AG08395 (cell line): ENCODE results near the gene RFC5.
A peak's percentile ranks its signal among the peaks of the same experiment; 100 is the strongest.
"Not testable (repeated sequence)": the region's sequence is repeated elsewhere in the genome, so short reads cannot be mapped to it uniquely, and the experiment has no call there.

Experiments used
- DNase-seq: peaks from one replicate; pipeline ENCODE4 v3.0.0; 2012; ENCODE audit warnings: mixed read lengths, low spot score

RFC5 gene

DNA sequence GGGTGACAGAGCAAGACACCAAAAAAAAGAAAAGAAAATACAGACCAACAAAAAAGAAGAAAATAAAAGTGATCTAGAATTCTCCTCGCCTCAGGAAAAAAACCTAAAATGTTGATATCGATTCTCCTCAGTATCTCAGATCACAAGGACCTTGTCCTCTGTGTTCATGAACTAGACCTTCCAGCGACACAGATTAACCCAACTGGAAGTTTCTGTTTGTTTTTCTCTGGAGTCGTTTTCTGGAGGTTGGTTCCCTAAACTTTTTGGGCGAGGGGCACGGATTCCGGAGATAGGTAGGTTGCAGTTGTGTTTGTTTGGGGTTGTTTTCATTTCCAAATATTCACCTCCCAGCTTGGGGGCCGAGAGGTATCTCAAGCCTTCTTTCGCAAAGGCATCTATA is 559 bp upstream of the RFC5 start:
- DNase-seq: peak; percentile 6

DNA sequence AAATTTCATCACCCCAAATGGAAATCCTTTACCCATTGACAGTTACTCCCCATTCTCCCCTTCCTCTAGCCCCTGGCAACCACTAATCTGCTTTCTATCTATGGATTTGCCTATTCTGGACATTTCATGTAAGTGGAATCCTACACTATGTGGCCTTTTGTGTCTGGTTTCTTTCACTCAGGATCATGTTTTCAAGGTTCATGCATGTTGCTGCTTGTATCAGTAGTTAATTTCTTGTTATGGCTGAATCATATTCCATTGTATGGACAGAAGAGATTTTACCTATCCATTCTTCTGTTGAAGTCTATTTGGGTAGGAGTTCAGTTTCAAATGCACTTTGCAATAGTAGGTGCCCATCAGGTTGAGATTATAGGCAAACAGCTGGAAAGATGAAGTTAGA is 1.4 kb downstream of the RFC5 start:
- DNase-seq: no peak

DNA sequence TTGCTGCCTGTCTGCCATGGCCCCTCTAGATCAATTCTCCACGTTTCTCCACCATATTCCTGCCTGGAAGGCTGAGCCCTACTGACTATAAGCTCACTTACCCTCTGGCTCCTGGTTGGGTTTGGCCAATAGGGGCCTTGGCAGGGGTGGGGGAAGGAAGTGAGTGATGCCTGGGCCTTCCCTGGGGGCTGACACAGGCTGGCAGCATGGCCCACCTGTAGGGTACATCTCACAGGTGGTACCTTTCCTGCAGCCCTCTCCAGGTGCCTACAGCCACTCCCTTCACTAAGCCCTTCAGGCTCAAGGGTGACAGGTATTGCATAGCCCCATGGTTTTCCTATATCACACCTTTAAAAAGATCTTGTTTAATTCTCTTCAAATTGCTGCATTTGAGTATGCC is 3.5 kb downstream of the RFC5 start:
- no peak for DNase-seq

GRCh38 chr12:118022097-118022727 is 5.7 kb downstream of the RFC5 start:
- DNase-seq: not testable (repeated sequence)

- no peak for DNase-seq
Observed at GRCh38 chr12:118022728-118023109, 6.2 kb downstream of the RFC5 start.

GRCh38 chr12:118023301-118023860 is 6.9 kb downstream of the RFC5 start:
- no peak for DNase-seq

DNA sequence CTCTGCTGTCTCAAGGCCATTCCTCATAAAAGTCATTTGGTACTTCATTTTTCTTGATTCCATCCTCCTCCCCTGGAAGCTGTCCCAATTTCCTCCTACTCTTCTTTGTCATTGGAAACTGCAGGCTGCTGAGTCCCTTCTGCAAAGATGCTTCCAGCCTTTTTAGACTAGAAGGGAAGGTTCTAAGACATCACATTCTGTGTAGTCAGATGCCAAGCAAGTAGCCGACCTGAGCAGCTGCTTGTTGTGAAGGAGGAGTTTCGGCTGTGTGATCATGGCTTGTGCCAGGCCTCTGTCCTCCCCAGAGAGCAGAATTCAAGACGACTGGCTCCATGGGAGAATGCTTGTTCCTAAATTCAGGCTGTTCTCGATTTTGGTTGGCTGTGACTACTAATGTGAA is 8.7 kb downstream of the RFC5 start:
- DNase-seq: no peak

DNA sequence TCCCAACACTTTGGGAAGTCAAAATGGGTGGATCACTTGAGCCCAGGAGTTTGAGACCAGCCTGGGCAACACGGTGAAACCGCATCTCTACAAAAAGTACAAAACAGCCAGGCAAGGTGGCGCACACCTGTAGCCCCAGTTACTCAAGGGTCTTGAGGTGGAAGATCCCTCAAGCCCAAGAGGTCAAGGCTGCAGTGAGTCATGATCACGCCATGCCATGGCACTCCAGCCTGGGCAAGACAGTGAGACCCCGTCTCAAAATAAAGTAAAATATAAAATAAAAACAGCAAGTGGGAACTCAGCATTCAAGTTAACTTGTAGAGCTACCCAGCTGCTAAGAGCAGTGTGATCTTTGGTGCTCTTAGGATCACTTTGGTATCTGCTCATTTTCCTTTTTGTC is 12.7 kb downstream of the RFC5 start:
- DNase-seq: no peak

DNA sequence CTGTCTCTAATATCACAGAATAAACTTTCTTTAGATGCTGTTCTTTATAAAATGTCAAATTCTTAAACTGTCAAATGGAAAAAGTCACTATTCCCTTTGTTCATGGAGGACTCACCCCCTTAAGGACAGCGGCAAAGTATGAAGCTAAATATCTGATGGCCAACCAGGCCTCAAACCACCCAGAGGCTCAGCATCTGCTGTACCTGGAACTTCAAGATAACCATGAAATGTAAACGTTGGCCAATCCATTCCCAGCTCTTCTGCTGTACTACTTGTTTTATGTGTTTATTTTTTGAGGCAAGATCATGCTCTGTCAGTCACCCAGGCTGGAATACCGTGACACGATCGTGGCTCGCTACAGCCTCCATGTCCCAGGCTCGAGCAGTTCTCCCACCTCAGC is 15.7 kb downstream of the RFC5 start:
- no peak for DNase-seq

DNA sequence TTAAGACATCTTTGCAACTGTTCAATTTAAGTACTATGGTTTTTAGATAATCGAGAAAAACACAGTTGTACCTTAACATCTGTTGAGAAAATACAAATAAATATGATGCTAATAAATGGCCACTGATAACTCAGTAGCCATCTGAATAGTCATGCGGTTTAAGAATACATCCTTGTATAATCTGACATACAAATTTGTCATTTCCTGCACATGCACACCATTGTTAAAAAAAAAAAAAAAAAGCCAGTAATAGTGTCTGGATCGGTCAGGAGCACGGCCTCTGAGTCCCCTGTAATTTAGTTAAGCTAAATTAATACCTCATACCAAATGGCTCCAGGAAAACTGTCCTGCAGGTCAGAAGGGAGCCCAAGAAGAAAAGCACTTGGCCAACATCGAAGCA is 16.8 kb downstream of the RFC5 start:
- DNase-seq: no peak

DNA sequence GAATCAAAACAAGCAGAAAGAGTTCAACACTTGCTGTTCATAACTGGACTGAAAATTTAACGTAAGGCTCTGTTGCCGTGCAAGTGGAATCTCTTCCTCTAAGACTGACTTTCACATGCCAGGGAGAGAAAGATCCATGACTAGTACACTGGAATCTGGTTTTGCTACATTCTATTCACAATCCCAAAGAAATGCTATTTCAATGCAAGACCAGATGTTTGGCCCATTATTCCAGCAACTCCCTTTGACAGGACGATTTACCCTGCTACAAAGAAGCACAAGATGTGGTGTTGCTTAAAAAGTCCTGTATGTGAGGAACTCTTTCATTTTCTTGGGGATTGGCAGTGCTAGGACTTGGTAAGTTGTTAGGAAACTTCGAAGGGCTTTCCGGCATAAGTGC is 17.4 kb downstream of the RFC5 start:
- DNase-seq: peak; percentile 39

DNA sequence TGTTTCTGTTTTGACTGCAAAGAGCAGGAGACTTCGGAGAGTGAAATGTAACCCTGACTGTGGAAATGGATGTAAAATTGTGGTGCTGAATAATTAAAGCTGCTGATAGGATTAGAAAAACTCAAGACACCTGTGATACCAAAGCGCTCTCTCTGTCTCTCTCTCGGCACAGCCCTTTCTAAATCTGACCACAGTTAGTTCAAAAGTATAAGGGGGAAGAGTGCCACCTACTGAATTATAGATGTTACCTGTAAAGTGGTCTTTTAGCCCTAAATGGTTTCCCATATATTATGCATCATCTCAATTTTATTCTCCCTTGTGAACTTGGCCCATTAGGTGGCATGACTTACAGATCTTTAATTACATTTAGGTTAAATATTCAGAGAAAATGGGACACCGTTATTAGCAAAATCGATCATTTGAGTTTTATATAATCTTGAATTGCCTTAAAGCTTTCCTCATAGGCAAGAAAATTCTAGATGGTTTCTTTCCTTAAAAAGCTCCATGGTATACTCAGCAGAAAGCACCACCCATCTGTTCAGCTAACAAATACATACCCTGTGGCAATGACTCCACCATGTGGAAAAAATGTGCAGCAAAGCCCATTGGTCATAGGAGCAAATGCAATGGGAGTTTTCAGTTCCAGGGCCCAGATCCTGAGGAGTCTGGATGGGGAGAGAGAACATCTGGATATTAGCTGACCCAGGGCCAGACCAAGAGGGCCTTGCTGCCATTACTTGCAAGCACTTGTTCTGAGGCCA is 18.1 kb downstream of the RFC5 start:
- DNase-seq: peak; percentile 69

DNA sequence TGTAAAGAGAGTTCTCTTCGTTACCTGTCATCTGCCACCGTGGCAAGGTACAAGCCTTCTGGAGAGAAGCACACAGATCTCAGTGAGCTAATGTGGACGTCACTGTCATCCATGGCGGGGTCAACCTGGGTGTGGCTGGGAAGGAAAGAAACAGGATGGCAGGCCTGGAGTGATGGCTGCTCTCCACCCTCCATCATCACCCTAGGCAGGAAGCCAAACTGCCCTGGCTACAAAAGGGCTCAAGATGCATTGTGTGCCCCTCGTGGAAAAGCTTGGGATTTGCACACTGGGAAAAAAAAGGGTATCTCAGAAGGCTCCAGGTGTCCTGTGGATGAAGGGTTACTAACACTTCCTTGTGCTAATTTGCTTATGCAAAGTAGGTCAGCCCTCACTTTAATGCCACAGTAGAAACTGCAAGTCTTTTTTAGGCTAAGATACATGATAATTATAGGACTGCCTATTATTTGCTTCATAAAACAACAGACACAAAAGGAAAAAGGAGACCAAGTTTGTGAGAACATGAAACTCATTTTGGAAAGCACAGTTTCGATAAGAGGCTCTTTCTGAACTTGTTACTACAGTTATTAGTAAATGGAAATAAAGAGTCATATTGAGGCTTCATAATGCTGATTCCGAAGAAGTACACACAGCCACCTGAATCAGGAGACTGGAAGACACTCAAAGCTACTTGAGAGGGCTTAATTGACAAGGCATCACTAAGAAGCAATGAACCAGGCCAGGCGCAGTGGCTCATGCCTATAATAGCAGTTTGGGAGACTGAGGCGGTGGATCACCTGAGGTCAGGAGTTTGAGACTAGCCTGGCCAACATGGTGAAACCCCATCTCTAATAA is 18.9 kb downstream of the RFC5 start:
- DNase-seq: peak; percentile 32

GRCh38 chr12:118036672-118037411 is 20.3 kb downstream of the RFC5 start:
- DNase-seq: no peak

DNA sequence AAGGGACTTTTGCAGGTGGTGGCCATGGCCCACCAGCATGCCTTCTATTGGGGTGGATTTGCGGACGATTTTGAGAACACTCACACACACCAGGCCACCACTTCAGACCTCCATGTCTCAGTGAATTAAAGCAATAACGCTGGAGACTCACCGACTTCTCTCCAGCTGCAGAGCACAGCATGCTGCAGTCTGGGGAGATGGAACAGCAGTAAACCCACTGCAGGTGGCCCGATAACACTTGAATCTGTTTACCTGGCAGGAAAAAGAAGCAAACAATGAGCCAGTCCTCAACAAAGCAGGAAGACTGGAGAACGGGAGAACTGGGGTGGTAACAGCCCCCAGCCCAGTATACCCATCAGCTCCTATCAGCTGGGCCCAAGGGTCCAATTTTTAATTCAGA is 21.6 kb downstream of the RFC5 start:
- no peak for DNase-seq

- no peak for DNase-seq
Observed at GRCh38 chr12:118042091-118042490, 25.6 kb downstream of the RFC5 start.

- DNase-seq: no peak
Observed at GRCh38 chr12:118044075-118044474, 27.6 kb downstream of the RFC5 start.

DNA sequence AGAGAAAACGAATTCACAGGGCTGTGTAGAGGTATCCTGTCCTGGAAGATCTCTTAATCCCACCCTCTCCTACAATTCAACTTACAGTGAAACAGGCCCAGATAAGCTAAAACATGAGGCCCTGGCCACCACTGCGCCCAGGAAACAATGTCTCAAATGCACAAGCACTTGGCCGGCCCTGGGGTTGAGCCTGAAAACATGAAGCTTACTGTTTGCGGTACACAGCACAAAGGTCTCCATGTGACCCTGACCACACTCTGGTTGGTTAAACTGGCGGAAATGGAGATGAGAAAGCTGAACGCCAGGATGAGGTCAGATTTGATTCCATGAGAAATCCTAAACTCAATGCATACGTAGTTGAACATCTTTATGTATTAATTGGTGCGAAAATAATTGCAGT is 28.1 kb downstream of the RFC5 start:
- DNase-seq: no peak

- DNase-seq: no peak
Observed at GRCh38 chr12:118046430-118046829, 29.9 kb downstream of the RFC5 start.

DNA sequence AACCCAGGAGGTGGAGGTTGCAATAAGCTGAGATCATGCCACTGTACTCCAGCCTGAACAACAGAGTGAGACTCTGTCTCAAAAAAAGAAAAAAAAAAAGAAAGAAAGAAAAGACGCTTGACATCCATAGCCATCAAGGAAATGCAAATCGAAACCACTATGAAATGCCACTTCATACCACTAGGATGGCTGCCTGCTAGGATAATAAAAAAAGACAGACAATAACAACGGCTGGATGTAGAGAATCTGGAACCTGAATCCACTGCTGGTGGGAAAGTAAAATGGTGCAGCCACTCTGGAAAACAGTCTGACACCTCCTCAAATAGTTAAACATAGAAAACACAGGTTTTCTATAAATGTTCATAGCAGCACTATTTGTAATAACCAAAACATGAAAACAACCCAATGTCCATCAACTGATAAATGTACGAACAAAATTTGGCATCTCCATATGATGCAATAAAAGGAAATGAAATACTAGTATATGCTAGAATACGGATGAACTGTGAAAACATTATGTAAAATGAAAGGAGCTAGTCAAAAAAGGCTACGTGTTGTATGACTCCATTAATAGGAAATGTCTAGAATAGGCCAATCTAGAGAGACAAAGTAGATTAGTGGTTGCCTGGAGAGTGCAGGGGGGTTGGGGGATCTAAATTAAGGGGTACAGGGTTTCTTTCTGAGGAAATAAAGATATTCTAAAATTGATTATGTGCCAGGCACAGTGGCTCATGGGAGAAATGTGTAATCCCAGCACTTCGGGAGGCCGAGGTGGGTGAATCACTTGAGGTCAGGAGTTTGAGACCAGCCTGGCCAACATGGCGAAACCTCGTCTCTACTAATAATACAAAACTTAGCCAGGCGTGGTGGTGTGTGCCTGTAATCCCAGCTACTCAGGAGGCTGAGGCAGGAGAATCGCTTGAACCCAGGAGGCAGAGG is 34.7 kb downstream of the RFC5 start:
- DNase-seq: no peak
